Karpas-422 (cell line): ENCODE data around the gene ZSCAN12. TPM values are rescaled to one million over a fixed set of nuclear protein-coding genes. Genes with fewer than 3 reads are reported as not detected.
A peak's percentile ranks its signal among the peaks of the same experiment; 100 is the strongest.

Experiments
- DNase-seq: peaks from one replicate; pipeline ENCODE4 v3.0.0-alpha.2; 2015
- H2AFZ ChIP-seq: fragments of 200-600 bp; sonication (generic); 2 replicates; pipeline ENCODE4 v1.6.1; 2014; ENCODE audit warnings: antibody characterized with exemption, low read length, mixed read lengths
- H3K27ac ChIP-seq: fragments of 200-600 bp; sonication (generic); 2 replicates; pipeline ENCODE4 v1.5.1; 2014; ENCODE audit warnings: mild to moderate bottlenecking, low read length, moderate library complexity
- H3K27me3 ChIP-seq: fragments of 200-600 bp; sonication (generic); 2 replicates; pipeline ENCODE4 v1.6.1; 2014; ENCODE audit warnings: low read length, mixed read lengths
- H3K36me3 ChIP-seq: fragments of 200-600 bp; sonication (generic); 2 replicates; pipeline ENCODE4 v1.6.1; 2014; ENCODE audit warnings: low read length, mixed read lengths; ENCODE audit not compliant: insufficient read depth
- H3K4me1 ChIP-seq: fragments of 200-600 bp; sonication (generic); 2 replicates; pipeline ENCODE4 v1.6.1; 2014; ENCODE audit warnings: mild to moderate bottlenecking, low read length, mixed read lengths
- H3K4me2 ChIP-seq: fragments of 200-600 bp; sonication (generic); 2 replicates; pipeline ENCODE4 v1.6.1; 2014; ENCODE audit warnings: low read length, low read depth, mild to moderate bottlenecking; ENCODE audit not compliant: poor library complexity, severe bottlenecking
- H3K4me3 ChIP-seq: fragments of 200-600 bp; sonication (generic); 2 replicates; pipeline ENCODE4 v1.5.1; 2014; ENCODE audit warnings: mild to moderate bottlenecking, antibody characterized with exemption, low read length, mixed read lengths
- H3K79me2 ChIP-seq: fragments of 200-600 bp; sonication (generic); 2 replicates; pipeline ENCODE4 v1.6.1; 2014; ENCODE audit warnings: mild to moderate bottlenecking, low read length, mixed read lengths
- H3K9ac ChIP-seq: fragments of 200-600 bp; sonication (generic); 2 replicates; pipeline ENCODE4 v1.6.0; 2014; ENCODE audit warnings: low read length
- H3K9me2 ChIP-seq: fragments of 200-600 bp; sonication (generic), shearing (Covaris generic); replicated peaks from 2 replicates; pipeline ENCODE4 v1.6.0; 2014; ENCODE audit warnings: mild to moderate bottlenecking, low read length, moderate library complexity; ENCODE audit not compliant: insufficient read depth
- H3K9me3 ChIP-seq: fragments of 300-700, 200-600 bp; sonication (generic); 2 replicates; pipeline ENCODE4 v1.6.1; 2014; ENCODE audit warnings: low read length, mixed read lengths
- H4K20me1 ChIP-seq: fragments of 200-600 bp; sonication (generic); 2 replicates; pipeline ENCODE4 v1.6.1; 2014; ENCODE audit warnings: mild to moderate bottlenecking, antibody characterized with exemption, low read length, low read depth; ENCODE audit not compliant: insufficient read depth
- total RNA-seq: library from RNA; depleted of rRNA; stranded (reverse); fragments of >200 nt; shearing (Covaris generic); gene quantifications from 2 replicates; pipeline ENCODE4 v1.2.3, GENCODE V29; 2014; ENCODE audit warnings: low replicate concordance

ZSCAN12 gene
- total RNA-seq, 1 experiment from 2014 or later: 9.3 TPM

GRCh38 chr6:28335564-28336283 is 63.8 kb downstream of the ZSCAN12 start, which contains the start of gene ZSCAN31:
ZSCAN31 (minus strand) TSS chr6:28336148; CDS start chr6:28329683, 6,465 bp downstream.
- Histone ChIP-seq H3K27me3 (no peaks in the 10 kb centered on the region), H3K9me2 (no peaks in the 10 kb centered on the region), H3K36me3 (no peaks in the 10 kb centered on the region), H3K4me3 (peak within 1 kb of the TSS; percentile 69), H3K4me2 (peak within 1 kb of the TSS; percentile 79), H3K4me1 (peaks cover 21% of the 10 kb centered on the region), H3K27ac (peak within 1 kb of the TSS; percentile 55), H3K9ac (peak within 1 kb of the TSS; percentile 71), H3K9me3 (no peaks in the 10 kb centered on the region), H4K20me1 (no peaks in the 10 kb centered on the region), H2AFZ (peak within 1 kb of the TSS; percentile 97), H3K79me2 (no peaks in the 10 kb centered on the region)
- peak; percentile 91 for DNase-seq

DNA sequence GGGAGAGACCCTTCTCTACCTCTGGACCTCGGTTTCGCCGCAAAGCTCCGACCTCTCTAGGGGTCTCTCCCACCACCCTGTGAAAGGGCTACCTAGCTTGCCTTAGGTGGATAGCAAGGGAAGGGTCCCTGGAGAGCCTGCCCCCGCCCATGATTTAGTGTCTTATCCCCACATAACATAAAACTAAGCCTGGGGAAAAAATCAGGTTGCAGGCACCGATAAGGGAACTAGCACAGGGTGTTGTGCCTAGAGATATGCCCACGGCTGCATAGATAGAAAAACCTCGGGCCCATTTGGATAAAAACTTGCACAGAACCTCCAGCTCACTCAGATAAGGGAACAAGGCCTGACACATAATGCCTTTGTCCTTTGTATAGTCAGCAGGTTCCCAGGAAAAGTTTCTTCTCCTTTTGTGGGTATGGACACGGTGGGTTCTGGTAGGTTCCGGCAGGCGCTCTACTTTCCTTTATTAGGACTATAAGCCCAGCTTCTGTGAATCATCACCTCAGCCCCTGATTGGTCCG is 64.4 kb downstream of the ZSCAN12 start:
- H3K4me1 ChIP-seq: peaks cover 21% of the 10 kb centered on the region
- H3K9ac ChIP-seq: peak overlapping the region; percentile 71
- peak overlapping the region; percentile 97; the same call in 1 of the 2 replicates for H2AFZ ChIP-seq
- no peaks in the 10 kb centered on the region for H3K36me3 ChIP-seq
- peak overlapping the region; percentile 79 for H3K4me2 ChIP-seq
- H4K20me1 ChIP-seq: no peaks in the 10 kb centered on the region
- H3K79me2 ChIP-seq: no peaks in the 10 kb centered on the region
- H3K4me3 ChIP-seq: peak overlapping the region; percentile 69; the same call in 1 of the 2 replicates
- no peaks in the 10 kb centered on the region for H3K9me2 ChIP-seq
- no peaks in the 10 kb centered on the region for H3K9me3 ChIP-seq
- no peak overlapping the region for H3K27ac ChIP-seq
- no peaks in the 10 kb centered on the region for H3K27me3 ChIP-seq
- DNase-seq: no peak

DNA sequence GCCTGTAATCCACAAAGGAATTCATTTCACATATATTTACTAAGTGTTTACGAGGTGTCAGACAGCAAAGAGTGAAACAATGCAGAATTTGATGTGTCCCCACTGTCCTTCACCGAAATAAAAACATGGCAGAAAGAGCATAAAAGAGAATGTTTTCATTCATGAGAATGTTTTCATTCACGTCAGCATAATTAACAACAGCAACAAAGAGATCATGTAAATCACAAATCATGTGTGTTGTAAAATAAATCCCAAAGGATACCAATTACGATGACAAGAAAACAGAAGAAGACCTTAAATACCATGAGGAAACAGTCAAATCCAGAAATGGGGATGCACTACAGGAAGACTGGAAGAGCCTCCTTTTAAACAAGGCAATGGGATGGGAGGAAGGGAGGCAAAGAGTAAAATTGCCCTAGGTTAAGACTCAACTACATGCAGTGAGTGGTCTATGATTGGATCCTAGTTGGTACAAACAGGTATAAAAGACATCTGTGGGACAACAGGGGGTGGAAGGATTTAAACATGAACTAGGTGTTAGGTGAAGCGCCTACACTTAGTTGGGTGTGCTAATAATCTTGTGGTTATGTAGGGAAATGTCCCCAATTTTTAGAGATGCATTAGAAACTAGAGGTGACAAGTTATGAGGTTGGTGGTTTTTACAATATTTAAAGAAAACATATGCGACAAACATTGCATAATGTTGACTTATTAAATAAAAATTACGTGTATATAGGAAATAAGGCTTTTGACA is 65.1 kb downstream of the ZSCAN12 start:
- Histone ChIP-seq H3K4me2 (peak overlapping the region; percentile 79), H3K27ac (no peak overlapping the region)

GRCh38 chr6:28333599-28334018 is 65.9 kb downstream of the ZSCAN12 start:
- Histone ChIP-seq H3K4me1 (peaks cover 21% of the 10 kb centered on the region), H2AFZ (no peak overlapping the region), H3K27me3 (no peaks in the 10 kb centered on the region), H3K4me2 (no peak overlapping the region), H3K36me3 (no peaks in the 10 kb centered on the region), H3K27ac (no peak overlapping the region), H3K9me2 (no peaks in the 10 kb centered on the region), H3K4me3 (no peak overlapping the region), H3K79me2 (no peaks in the 10 kb centered on the region), H3K9ac (no peak overlapping the region), H4K20me1 (no peaks in the 10 kb centered on the region), H3K9me3 (peaks cover 7% of the 10 kb centered on the region; the same call in 1 of the 2 replicates)
- DNase-seq: no peak

More for the DNA sequence above, 65.1 kb downstream of the ZSCAN12 start:
- no peak overlapping the region for H2AFZ ChIP-seq
- DNase-seq: no peak
- H3K79me2 ChIP-seq: no peaks in the 10 kb centered on the region
- H3K9me2 ChIP-seq: no peaks in the 10 kb centered on the region
- H3K9ac ChIP-seq: no peak overlapping the region
- H3K4me1 ChIP-seq: peaks cover 21% of the 10 kb centered on the region
- H3K4me3 ChIP-seq: no peak overlapping the region
- H3K27me3 ChIP-seq: no peaks in the 10 kb centered on the region
- H3K9me3 ChIP-seq: 0 out of 2 replicates have a peak, but pooled peaks cover under 1% of the 10 kb centered on the region
- no peaks in the 10 kb centered on the region for H3K36me3 ChIP-seq
- no peaks in the 10 kb centered on the region for H4K20me1 ChIP-seq

GRCh38 chr6:28333047-28333446 is 66.5 kb downstream of the ZSCAN12 start:
- Histone ChIP-seq H3K4me3 (no peak overlapping the region), H3K27me3 (no peaks in the 10 kb centered on the region), H3K9me2 (no peaks in the 10 kb centered on the region), H3K36me3 (no peaks in the 10 kb centered on the region), H2AFZ (no peak overlapping the region), H3K4me2 (no peak overlapping the region), H3K79me2 (no peaks in the 10 kb centered on the region), H3K9me3 (peaks cover 7% of the 10 kb centered on the region; the same call in 1 of the 2 replicates), H3K4me1 (peaks cover 21% of the 10 kb centered on the region), H4K20me1 (no peaks in the 10 kb centered on the region), H3K9ac (no peak overlapping the region), H3K27ac (no peak overlapping the region)
- DNase-seq: no peak

GRCh38 chr6:28330041-28330440 is 69.5 kb downstream of the ZSCAN12 start:
- Histone ChIP-seq H3K4me1 (peaks cover 2% of the 10 kb centered on the region; the same call in 1 of the 2 replicates), H3K27me3 (no peaks in the 10 kb centered on the region), H3K9me3 (peaks cover 26% of the 10 kb centered on the region), H2AFZ (no peak overlapping the region), H3K36me3 (no peaks in the 10 kb centered on the region; the same call in 1 of the 2 replicates), H3K4me2 (no peak overlapping the region), H3K4me3 (no peak overlapping the region), H3K9ac (no peak overlapping the region), H3K9me2 (no peaks in the 10 kb centered on the region), H3K27ac (no peak overlapping the region), H3K79me2 (no peaks in the 10 kb centered on the region), H4K20me1 (no peaks in the 10 kb centered on the region)
- no peak for DNase-seq
